ENCODE results near the gene TMEM52. TPM values are rescaled to one million over a fixed set of nuclear protein-coding genes. Genes with fewer than 3 reads are reported as not detected.

The TMEM52 gene
- total and polyA plus RNA-seq, 3 donors (not counting 1 experiment from before 2014, with no cell fraction given), result 0.67 to 1.6 (median 1.3) TPM

Other genes starting within 250 kb of the TMEM52 start
- 10 to 100 TPM; 21.0 to 32.6 TPM for gene SLC35E2B, start 226.5 kb downstream of the TMEM52 start, total RNA-seq
- gene SLC35E2B, start 226.5 kb downstream of the TMEM52 start, polyA plus RNA-seq, result 8.5 TPM
- gene CDK11A, start 194.9 kb downstream of the TMEM52 start, total RNA-seq, result 10 to 100 TPM in 1 of 2 donors, 1 to 10 TPM in 1; 9.8 to 48.0 TPM
- 4.3 TPM for gene CDK11A, start 194.9 kb downstream of the TMEM52 start, polyA plus RNA-seq
- 10 to 100 TPM; 34.2 to 67.8 TPM for gene NADK, start 140.8 kb downstream of the TMEM52 start, total RNA-seq
- 41.0 TPM for gene NADK, start 140.8 kb downstream of the TMEM52 start, polyA plus RNA-seq
- gene GNB1, start 28.2 kb downstream of the TMEM52 start, total RNA-seq, result 100 to 1,000 TPM; 105 to 480 TPM
- 441 TPM for gene GNB1, start 28.2 kb downstream of the TMEM52 start, polyA plus RNA-seq
- gene CALML6, start 4.0 kb downstream of the TMEM52 start, total RNA-seq, result 1 to 10 TPM in 1 of 2 donors, under 1 TPM in 1; 0.67 to 1.1 TPM
- gene CALML6, start 4.0 kb downstream of the TMEM52 start, polyA plus RNA-seq, result 0.20 TPM
- gene CFAP74, start 84.5 kb upstream of the TMEM52 start, total RNA-seq, result under 1 TPM in 1 of 2 donors, not detected in 1; 0.07 TPM
- gene CFAP74, start 84.5 kb upstream of the TMEM52 start, polyA plus RNA-seq, result not detected
- not detected for gene GABRD, start 100.1 kb upstream of the TMEM52 start, total RNA-seq
- gene GABRD, start 100.1 kb upstream of the TMEM52 start, polyA plus RNA-seq, result not detected
- 10 to 100 TPM; 27.0 to 42.2 TPM for gene PRKCZ, start 131.1 kb upstream of the TMEM52 start, total RNA-seq
- gene PRKCZ, start 131.1 kb upstream of the TMEM52 start, polyA plus RNA-seq, result 34.4 TPM